Measurements from ENCODE around the gene SOX2. TPM values are rescaled to one million over a fixed set of nuclear protein-coding genes. Genes with fewer than 3 reads are reported as not detected.

SOX2 gene
- total RNA-seq, 1 experiment from 2014 or later, result 189 TPM

GRCh38 chr3:181722766-181723425 lies 11.2 kb downstream of the SOX2 start:
- H3K4me3 Mint-ChIP-seq, result peak overlapping the region; percentile 55
- no peak overlapping the region for H3K27ac Mint-ChIP-seq
- POLR2A ChIA-PET, result no interaction called here
- no peak for ATAC-seq
- TF ChIP-seq GRHL2 (CRISPR knock-in tag; IDR thresholded peaks at IDR 0.05; ENCODE audit: insufficient replicate concordance, severe bottlenecking), result no peak
- TF ChIP-seq GABPB1 (CRISPR knock-in tag; IDR thresholded peaks at IDR 0.05), result no peak
- TF ChIP-seq, protein P1, sequence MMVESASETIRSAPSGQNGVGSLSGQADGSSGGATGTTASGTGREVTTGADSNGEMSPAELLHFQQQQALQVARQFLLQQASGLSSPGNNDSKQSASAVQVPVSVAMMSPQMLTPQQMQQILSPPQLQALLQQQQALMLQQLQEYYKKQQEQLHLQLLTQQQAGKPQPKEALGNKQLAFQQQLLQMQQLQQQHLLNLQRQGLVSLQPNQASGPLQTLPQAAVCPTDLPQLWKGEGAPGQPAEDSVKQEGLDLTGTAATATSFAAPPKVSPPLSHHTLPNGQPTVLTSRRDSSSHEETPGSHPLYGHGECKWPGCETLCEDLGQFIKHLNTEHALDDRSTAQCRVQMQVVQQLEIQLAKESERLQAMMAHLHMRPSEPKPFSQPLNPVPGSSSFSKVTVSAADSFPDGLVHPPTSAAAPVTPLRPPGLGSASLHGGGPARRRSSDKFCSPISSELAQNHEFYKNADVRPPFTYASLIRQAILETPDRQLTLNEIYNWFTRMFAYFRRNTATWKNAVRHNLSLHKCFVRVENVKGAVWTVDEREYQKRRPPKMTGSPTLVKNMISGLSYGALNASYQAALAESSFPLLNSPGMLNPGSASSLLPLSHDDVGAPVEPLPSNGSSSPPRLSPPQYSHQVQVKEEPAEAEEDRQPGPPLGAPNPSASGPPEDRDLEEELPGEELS (CRISPR knock-in tag; IDR thresholded peaks at IDR 0.05), result no peak
- TF ChIP-seq ZNF416 (CRISPR knock-in tag; IDR thresholded peaks at IDR 0.05), result no peak
- TF ChIP-seq, protein P2, sequence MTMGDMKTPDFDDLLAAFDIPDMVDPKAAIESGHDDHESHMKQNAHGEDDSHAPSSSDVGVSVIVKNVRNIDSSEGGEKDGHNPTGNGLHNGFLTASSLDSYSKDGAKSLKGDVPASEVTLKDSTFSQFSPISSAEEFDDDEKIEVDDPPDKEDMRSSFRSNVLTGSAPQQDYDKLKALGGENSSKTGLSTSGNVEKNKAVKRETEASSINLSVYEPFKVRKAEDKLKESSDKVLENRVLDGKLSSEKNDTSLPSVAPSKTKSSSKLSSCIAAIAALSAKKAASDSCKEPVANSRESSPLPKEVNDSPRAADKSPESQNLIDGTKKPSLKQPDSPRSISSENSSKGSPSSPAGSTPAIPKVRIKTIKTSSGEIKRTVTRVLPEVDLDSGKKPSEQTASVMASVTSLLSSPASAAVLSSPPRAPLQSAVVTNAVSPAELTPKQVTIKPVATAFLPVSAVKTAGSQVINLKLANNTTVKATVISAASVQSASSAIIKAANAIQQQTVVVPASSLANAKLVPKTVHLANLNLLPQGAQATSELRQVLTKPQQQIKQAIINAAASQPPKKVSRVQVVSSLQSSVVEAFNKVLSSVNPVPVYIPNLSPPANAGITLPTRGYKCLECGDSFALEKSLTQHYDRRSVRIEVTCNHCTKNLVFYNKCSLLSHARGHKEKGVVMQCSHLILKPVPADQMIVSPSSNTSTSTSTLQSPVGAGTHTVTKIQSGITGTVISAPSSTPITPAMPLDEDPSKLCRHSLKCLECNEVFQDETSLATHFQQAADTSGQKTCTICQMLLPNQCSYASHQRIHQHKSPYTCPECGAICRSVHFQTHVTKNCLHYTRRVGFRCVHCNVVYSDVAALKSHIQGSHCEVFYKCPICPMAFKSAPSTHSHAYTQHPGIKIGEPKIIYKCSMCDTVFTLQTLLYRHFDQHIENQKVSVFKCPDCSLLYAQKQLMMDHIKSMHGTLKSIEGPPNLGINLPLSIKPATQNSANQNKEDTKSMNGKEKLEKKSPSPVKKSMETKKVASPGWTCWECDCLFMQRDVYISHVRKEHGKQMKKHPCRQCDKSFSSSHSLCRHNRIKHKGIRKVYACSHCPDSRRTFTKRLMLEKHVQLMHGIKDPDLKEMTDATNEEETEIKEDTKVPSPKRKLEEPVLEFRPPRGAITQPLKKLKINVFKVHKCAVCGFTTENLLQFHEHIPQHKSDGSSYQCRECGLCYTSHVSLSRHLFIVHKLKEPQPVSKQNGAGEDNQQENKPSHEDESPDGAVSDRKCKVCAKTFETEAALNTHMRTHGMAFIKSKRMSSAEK (CRISPR knock-in tag; IDR thresholded peaks at IDR 0.05; ENCODE audit: borderline replicate concordance), result no peak
- no peak for TF ChIP-seq CREM (CRISPR knock-in tag; IDR thresholded peaks at IDR 0.05)
- no peak for TF ChIP-seq RELA (CRISPR knock-in tag; IDR thresholded peaks at IDR 0.05; ENCODE audit: borderline replicate concordance)
- no peak for TF ChIP-seq HMGA2 (CRISPR knock-in tag; IDR thresholded peaks at IDR 0.05)
- TF ChIP-seq, protein P3, sequence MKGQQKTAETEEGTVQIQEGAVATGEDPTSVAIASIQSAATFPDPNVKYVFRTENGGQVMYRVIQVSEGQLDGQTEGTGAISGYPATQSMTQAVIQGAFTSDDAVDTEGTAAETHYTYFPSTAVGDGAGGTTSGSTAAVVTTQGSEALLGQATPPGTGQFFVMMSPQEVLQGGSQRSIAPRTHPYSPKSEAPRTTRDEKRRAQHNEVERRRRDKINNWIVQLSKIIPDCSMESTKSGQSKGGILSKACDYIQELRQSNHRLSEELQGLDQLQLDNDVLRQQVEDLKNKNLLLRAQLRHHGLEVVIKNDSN (CRISPR knock-in tag; IDR thresholded peaks at IDR 0.05), result no peak
- no peak for TF ChIP-seq ZNF232 (CRISPR knock-in tag; IDR thresholded peaks at IDR 0.05)
- no peak for TF ChIP-seq E2F1 (CRISPR knock-in tag; IDR thresholded peaks at IDR 0.05)
- TF ChIP-seq GTF2I (CRISPR knock-in tag; conservative IDR thresholded peaks at IDR 0.05), result no peak
- TF ChIP-seq CREB1 (CRISPR knock-in tag; IDR thresholded peaks at IDR 0.05), result no peak
- TF ChIP-seq JAZF1 (CRISPR knock-in tag; IDR thresholded peaks at IDR 0.05), result no peak
- no peak for TF ChIP-seq NR2C2 (CRISPR knock-in tag; IDR thresholded peaks at IDR 0.05)
- TF ChIP-seq ATF2 (CRISPR knock-in tag; IDR thresholded peaks at IDR 0.05; ENCODE audit: borderline replicate concordance, low read depth), result no peak
- TF ChIP-seq, protein P4, sequence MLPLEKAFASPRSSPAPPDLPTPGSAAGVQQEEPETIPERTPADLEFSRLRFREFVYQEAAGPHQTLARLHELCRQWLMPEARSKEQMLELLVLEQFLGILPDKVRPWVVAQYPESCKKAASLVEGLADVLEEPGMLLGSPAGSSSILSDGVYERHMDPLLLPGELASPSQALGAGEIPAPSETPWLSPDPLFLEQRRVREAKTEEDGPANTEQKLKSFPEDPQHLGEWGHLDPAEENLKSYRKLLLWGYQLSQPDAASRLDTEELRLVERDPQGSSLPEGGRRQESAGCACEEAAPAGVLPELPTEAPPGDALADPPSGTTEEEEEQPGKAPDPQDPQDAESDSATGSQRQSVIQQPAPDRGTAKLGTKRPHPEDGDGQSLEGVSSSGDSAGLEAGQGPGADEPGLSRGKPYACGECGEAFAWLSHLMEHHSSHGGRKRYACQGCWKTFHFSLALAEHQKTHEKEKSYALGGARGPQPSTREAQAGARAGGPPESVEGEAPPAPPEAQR (CRISPR knock-in tag; IDR thresholded peaks at IDR 0.05), result no peak
- peaks cover 85% of the 10 kb centered on the region for H3K4me1 Mint-ChIP-seq
- H3K27me3 Mint-ChIP-seq (ENCODE audit: low read depth), result peaks cover 24% of the 10 kb centered on the region
- CTCF ChIA-PET, result interaction anchor here (0.8 kb wide), 1 partner anchor 172 kb away, joined by 3 read pairs; no protein-coding TSS in a partner anchor
- peaks cover 2% of the 10 kb centered on the region; the same call in 1 of the 2 replicates for H3K36me3 Mint-ChIP-seq
- H3K9me3 Mint-ChIP-seq, result no peaks in the 10 kb centered on the region
- DNase-seq (ENCODE audit: low spot score), result no peak

Data from WTC11 (cell line).